ENCODE measurements around the gene KATNB1.

KATNB1 gene

GRCh38 chr16:57735755-57736418 lies at the start of gene KATNB1:
KATNB1 (plus strand) TSS chr16:57735770; CDS start chr16:57737244, 1,474 bp downstream.
- no peak for DNase-seq (ENCODE audit: low spot score)

GRCh38 chr16:57686577-57686976 lies 49.0 kb upstream of the KATNB1 start:
- DNase-seq (ENCODE audit: low spot score) = no peak

GRCh38 chr16:57687363-57687929 lies 48.1 kb upstream of the KATNB1 start:
- no peak for DNase-seq (ENCODE audit: low spot score)

- DNase-seq (ENCODE audit: low spot score) = no peak
These were observed 47.0 kb upstream of the KATNB1 start for GRCh38 chr16:57688487-57688986.

GRCh38 chr16:57688987-57689761 lies 46.4 kb upstream of the KATNB1 start:
- no peak for DNase-seq (ENCODE audit: low spot score)

GRCh38 chr16:57689762-57690558 lies 45.6 kb upstream of the KATNB1 start:
- DNase-seq (ENCODE audit: low spot score) = no peak

GRCh38 chr16:57690782-57691471 lies 44.6 kb upstream of the KATNB1 start:
- DNase-seq (ENCODE audit: low spot score) = no peak

GRCh38 chr16:57692636-57693035 lies 42.9 kb upstream of the KATNB1 start:
- no peak for DNase-seq (ENCODE audit: low spot score)

GRCh38 chr16:57693550-57693949 lies 42.0 kb upstream of the KATNB1 start:
- DNase-seq (ENCODE audit: low spot score) = no peak

GRCh38 chr16:57694231-57694724 lies 41.3 kb upstream of the KATNB1 start:
- no peak for DNase-seq (ENCODE audit: low spot score)

GRCh38 chr16:57694725-57695679 lies 40.6 kb upstream of the KATNB1 start, which contains the start of gene DRC7:
DRC7 (plus strand) TSS chr16:57694806; CDS start chr16:57697950, 3,144 bp downstream.
- DNase-seq (ENCODE audit: low spot score) = no peak

- no peak for DNase-seq (ENCODE audit: low spot score)
These were observed 39.9 kb upstream of the KATNB1 start for GRCh38 chr16:57695680-57696069.

GRCh38 chr16:57696240-57696639 lies 39.3 kb upstream of the KATNB1 start:
- no peak for DNase-seq (ENCODE audit: low spot score)

- DNase-seq (ENCODE audit: low spot score) = no peak
These were observed 37.6 kb upstream of the KATNB1 start for GRCh38 chr16:57697896-57698537.

- no peak for DNase-seq (ENCODE audit: low spot score)
These were observed 36.7 kb upstream of the KATNB1 start for GRCh38 chr16:57698812-57699405.

- no peak for DNase-seq (ENCODE audit: low spot score)
These were observed 36.1 kb upstream of the KATNB1 start for GRCh38 chr16:57699481-57699880.

GRCh38 chr16:57699899-57700298 lies 35.7 kb upstream of the KATNB1 start:
- no peak for DNase-seq (ENCODE audit: low spot score)

- DNase-seq (ENCODE audit: low spot score) = no peak
These were observed 34.6 kb upstream of the KATNB1 start for GRCh38 chr16:57700781-57701551.

Measured in LoVo (cell line).